Subcutaneous adipose tissue (tissue), 4 donors: ENCODE data around the gene NAA80. TPM values are rescaled to one million over a fixed set of nuclear protein-coding genes. Genes with fewer than 3 reads are reported as not detected.

Experiments used
- total RNA-seq, 4 donors: library from RNA; depleted of rRNA; stranded (reverse); fragments of >200 nt; gene quantifications; one replicate each; pipeline ENCODE4 v1.1.0, GENCODE V29; 2016
- TF ChIP-seq, protein P1 (sequence below): fragments of 450-650 bp; IDR thresholded peaks from one replicate; pipeline ENCODE4 v1.5.1; 2016; ENCODE audit warnings: low read depth, mild to moderate bottlenecking, control low read depth, antibody characterized with exemption, moderate library complexity

NAA80 gene
- total RNA-seq, 4 donors from 2014 or later = 5.2 to 10.4 (median 6.6) TPM

DNA sequence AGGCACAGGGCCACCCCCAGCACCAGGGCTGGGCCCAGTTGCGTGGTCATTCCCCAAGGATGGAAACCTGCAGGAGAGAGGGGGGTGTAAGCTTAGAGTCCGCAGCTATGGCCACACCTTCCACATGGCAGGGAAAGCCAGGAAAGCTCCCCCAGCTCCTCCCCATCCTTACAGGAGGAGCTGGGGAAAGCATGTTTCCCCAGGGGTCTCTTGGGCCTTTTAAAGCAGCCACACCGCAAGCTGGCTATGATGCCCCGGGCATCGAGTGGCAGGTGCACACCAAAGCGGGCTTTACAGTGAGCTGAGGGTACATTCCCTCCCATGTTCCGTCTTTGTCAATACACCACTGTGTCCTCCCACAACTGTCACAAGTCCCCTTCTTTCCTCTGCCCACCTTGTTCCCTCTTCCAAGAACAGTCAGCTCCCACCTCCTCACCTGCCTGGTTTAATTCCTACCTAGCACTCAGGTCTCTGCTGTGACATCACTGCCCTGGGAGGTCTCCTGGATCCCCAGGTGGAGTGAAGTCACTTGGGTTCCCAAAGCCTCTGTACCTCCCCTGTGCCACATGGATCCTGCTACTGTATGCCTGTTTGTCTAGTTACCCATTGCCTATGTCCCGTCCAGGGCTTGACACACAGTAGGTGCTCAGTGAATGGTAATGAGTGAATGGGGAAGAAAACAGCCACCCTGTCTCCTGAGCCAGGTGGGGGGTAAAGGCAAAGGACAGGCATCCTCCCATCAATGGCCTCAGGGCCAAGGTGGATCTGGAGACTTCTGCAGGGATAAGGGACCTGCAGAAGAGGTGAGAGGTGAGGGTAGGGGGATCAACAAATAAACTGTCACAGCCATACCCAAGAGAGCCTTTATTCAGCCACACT is 3.4 kb downstream of the NAA80 start:
- TF ChIP-seq, protein P1, sequence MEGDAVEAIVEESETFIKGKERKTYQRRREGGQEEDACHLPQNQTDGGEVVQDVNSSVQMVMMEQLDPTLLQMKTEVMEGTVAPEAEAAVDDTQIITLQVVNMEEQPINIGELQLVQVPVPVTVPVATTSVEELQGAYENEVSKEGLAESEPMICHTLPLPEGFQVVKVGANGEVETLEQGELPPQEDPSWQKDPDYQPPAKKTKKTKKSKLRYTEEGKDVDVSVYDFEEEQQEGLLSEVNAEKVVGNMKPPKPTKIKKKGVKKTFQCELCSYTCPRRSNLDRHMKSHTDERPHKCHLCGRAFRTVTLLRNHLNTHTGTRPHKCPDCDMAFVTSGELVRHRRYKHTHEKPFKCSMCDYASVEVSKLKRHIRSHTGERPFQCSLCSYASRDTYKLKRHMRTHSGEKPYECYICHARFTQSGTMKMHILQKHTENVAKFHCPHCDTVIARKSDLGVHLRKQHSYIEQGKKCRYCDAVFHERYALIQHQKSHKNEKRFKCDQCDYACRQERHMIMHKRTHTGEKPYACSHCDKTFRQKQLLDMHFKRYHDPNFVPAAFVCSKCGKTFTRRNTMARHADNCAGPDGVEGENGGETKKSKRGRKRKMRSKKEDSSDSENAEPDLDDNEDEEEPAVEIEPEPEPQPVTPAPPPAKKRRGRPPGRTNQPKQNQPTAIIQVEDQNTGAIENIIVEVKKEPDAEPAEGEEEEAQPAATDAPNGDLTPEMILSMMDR = no peak

DNA sequence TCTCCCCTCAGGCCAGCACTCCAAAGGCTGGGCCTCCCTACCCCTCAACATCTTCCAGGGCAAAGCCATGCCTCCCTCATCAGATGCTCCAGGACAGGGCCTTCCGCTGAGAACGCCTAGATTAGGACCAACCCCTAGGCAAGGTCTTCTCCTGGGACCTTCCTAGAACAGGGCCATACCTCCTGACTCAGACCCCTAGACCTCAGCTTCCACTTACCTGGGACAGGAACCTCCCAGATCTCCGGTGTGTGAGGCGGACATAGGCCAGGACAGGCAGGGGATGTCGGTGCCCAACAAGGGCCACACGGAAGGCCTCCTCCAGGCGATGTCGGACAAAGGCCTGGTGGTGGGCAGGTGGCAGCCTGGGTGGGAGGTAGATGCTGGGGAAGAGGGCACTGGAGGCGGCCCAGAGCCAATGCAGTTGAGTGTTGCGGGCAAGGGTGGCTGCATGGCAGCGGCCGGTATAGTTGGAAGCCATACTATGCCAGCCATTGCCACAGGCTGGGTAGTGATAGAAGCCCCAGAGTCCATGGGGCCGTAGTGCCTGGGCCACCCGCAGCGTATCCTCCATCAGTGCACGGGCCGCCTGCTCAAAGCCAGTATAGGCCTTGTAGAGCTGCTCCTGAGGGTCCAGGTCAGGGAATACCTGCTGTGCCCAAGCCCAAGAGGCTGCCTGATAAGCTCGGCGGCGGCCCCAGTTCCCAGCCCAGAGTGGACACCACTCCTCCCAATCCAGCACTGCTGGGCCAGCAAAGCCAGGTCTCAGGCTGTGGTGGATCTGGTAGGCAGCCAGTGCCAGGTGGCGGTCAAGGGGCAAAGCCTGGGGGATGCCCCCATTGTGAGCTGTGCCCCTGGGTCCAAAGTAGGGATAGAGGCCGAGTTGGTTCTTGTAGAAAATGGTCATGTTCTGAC is 4.5 kb downstream of the NAA80 start:
- TF ChIP-seq, protein P1 = no peak

DNA sequence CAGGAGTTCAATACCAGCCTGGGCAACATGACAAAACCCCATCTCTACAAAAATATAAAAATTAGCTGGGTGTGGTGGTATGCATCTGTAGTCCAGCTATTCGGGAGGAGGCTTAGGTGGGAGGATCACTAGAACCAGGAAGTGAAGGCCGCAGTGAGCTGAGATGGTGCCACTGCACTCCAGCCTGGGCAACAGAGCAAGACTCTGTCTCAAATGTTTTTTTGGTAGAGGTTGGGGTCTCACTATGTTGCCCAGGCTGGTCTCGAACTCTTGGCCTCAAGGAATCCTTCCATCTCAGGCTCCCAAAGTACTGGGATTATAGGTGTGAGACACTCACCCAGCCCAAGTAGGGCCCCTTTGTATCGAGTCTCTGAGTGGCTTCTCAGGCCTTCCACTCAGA is 5.1 kb downstream of the NAA80 start:
- TF ChIP-seq, protein P1 = no peak

DNA sequence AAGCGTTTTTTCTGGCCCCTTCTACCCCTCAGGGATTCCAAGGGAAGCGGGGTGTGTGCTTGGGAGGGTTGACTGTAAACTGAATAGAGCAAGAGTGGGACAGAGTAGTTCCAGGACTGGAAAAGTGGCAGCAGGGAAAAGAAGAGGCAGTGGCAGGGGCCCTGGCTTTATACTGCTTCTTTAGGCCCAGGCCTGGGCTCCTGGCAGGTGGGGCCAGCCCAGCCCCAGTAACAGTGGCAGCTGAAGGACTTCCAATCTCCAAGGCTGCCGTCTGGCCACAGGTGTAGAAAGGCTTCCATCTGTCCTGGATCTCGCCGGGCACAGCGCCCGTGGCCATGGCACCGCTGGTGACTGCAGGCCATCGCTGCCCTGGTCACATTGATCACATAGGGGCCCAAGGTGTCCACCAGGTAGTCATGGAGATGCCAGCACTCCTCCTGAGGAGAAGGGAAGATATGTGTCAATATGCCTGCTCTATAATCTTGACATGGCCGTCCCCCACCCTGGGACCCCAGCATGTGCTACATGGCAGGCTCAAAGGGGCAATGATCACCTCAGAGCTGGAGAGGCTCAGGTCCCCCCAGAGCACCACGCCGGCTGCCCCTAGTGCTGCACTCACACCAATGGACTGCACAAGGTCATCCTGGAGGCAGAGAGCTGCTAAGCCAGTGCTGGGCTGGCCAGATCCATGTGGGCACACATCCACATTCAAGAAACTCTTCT is 6.0 kb downstream of the NAA80 start:
- TF ChIP-seq, protein P1 = no peak

DNA sequence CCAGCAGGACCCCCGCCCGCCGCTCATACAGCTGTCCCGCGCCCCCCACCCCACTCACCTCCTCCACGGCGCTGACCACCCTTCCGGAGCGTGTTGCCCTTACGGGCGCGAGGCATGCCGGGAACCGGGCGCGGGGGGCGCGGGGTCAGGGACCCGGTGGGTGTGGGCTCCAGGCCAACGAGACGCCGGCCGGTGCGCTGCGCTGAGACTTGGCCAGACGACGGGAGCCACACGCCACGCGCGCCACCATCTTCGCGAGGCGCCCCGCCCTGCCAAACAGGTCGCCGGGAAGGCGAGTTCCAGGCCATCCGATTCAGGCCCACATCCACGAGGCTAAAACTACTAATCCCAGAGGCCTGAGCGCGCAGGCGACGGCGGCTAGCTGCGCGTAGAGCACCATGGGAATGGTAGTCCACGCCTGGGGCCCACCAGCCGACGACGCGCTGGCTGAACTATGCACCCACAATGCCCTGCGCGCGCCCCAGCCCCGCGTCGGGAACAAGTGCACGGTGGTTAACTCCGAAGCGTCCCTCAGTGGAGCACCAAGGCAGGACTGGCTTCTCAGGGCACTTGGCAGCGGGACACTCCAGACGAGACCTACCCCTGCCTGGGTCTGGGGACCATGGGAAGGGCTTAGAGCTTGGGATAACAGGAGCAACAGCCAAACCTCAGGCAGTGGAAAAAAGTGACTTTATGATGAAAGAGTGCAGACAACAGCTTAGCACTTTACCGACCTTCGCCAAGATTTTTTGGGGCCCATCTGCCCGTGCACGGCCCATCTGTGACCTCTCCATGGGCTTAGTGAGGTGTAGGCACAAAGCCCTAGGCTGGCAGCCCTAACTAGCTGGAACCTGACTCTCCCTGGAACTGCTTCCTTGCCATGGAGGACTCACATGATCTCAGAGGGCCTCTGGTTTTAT is 6.8 kb downstream of the NAA80 start, which contains the start of gene IFRD2:
IFRD2 (minus strand) TSS at position 271 of the 920 bp plus-strand sequence; CDS start at position 116, 155 bp downstream.
- TF ChIP-seq, protein P1 = no peak

DNA sequence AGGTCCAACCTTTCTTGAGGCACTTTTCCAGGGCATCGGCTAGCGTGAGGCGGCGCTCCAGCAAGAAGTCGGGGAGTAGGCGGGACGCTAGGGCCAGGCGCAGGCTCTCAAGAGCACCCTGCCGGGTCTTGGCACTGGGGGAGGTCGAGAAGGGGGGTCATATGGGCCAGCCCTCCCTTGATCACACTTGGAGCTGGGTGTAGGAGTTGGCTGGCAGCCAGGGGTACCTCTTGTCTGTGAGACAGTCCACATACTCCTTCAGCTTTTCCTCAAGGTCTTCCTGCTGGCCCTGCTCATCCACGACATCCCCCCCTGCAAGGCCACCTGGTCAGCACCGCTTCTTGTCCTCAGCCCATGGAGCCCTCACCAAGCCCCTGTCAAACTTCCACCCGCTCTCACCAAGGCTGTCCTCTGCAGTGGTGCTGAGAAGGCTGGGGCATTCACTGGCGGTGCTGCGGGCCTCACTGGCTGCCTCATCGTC is 9.0 kb downstream of the NAA80 start:
- TF ChIP-seq, protein P1 = no peak
